ENCODE results near the gene ACTRT2.

- no peak for TF ChIP-seq POLR2AphosphoS5 (IDR thresholded peaks at IDR 0.05; ENCODE audit: borderline replicate concordance, low read depth, low read length)
- no peak for TF ChIP-seq EZH2 (IDR thresholded peaks at IDR 0.05)
Observed at GRCh38 chr1:3011631-3012455, 9.4 kb upstream of the ACTRT2 start.
